ENCODE data around the gene PRKN. TPM values are rescaled to one million over a fixed set of nuclear protein-coding genes. Genes with fewer than 3 reads are reported as not detected.

The PRKN gene
- total RNA-seq, 1 experiment from 2014 or later: 1.2 TPM

GRCh38 chr6:162560891-162561290, 166.7 kb downstream of the PRKN start:
- H3K4me1 ChIP-seq (ENCODE audit: insufficient read depth, low read length, poor library complexity, severe bottlenecking): no peaks in the 10 kb centered on the region
- H3K9me3 ChIP-seq (ENCODE audit: low read depth, low read length, poor library complexity, severe bottlenecking): no peaks in the 10 kb centered on the region
- no TSS peak for BruUV-seq (replicated peaks)
- ChIA-PET POLR2A (ENCODE audit: low non-redundant PET) (no interaction called here), CTCF (no interaction called here)
- no peak overlapping the region for H3K4me3 ChIP-seq (ENCODE audit: low read depth, low read length, poor library complexity, severe bottlenecking)
- H3K36me3 ChIP-seq (ENCODE audit: insufficient read depth, low read length, poor library complexity, severe bottlenecking): no peaks in the 10 kb centered on the region
- DNase-seq (ENCODE audit: low spot score): no peak
- H3K27ac ChIP-seq (ENCODE audit: low read depth, low read length, poor library complexity, severe bottlenecking): no peak overlapping the region
- TF ChIP-seq EZH2 (IDR thresholded peaks at IDR 0.05; ENCODE audit: borderline replicate concordance, low read depth, low read length, poor library complexity, severe bottlenecking) (no peak), CTCF (conservative IDR thresholded peaks at IDR 0.05; ENCODE audit: low read depth, low read length) (no peak)
- H3K27me3 ChIP-seq (replicated peaks; ENCODE audit: insufficient read depth, low read depth, low read length, poor library complexity): no peaks in the 10 kb centered on the region
- intact Hi-C loops (cut with micrococcal nuclease; ENCODE audit: unreplicated experiment): no loop called here

- Histone ChIP-seq H3K4me1 (ENCODE audit: insufficient read depth, low read length, poor library complexity, severe bottlenecking) (no peaks in the 10 kb centered on the region), H3K36me3 (ENCODE audit: insufficient read depth, low read length, poor library complexity, severe bottlenecking) (no peaks in the 10 kb centered on the region), H3K4me3 (ENCODE audit: low read depth, low read length, poor library complexity, severe bottlenecking) (no peak overlapping the region), H3K27me3 (replicated peaks; ENCODE audit: insufficient read depth, low read depth, low read length, poor library complexity) (no peaks in the 10 kb centered on the region), H3K27ac (ENCODE audit: low read depth, low read length, poor library complexity, severe bottlenecking) (no peak overlapping the region), H3K9me3 (ENCODE audit: low read depth, low read length, poor library complexity, severe bottlenecking) (no peaks in the 10 kb centered on the region)
- intact Hi-C loops (cut with micrococcal nuclease; ENCODE audit: unreplicated experiment): no loop called here
- no peak for TF ChIP-seq CTCF (conservative IDR thresholded peaks at IDR 0.05; ENCODE audit: low read depth, low read length)
- POLR2A ChIA-PET (ENCODE audit: low non-redundant PET): no interaction called here
- CTCF ChIA-PET: no interaction called here
- no peak for DNase-seq (ENCODE audit: low spot score)
- BruUV-seq (replicated peaks): no TSS peak
These were observed 173.0 kb downstream of the PRKN start for GRCh38 chr6:162554531-162554930.

GRCh38 chr6:162546905-162547304, 180.7 kb downstream of the PRKN start:
- Histone ChIP-seq H3K4me3 (ENCODE audit: low read depth, low read length, poor library complexity, severe bottlenecking) (no peak overlapping the region), H3K27me3 (replicated peaks; ENCODE audit: insufficient read depth, low read depth, low read length, poor library complexity) (no peaks in the 10 kb centered on the region), H3K36me3 (ENCODE audit: insufficient read depth, low read length, poor library complexity, severe bottlenecking) (no peaks in the 10 kb centered on the region), H3K4me1 (ENCODE audit: insufficient read depth, low read length, poor library complexity, severe bottlenecking) (no peaks in the 10 kb centered on the region), H3K27ac (ENCODE audit: low read depth, low read length, poor library complexity, severe bottlenecking) (no peak overlapping the region), H3K9me3 (ENCODE audit: low read depth, low read length, poor library complexity, severe bottlenecking) (no peaks in the 10 kb centered on the region)
- ChIA-PET CTCF (no interaction called here), POLR2A (ENCODE audit: low non-redundant PET) (no interaction called here)
- DNase-seq (ENCODE audit: low spot score): no peak
- TF ChIP-seq CTCF (conservative IDR thresholded peaks at IDR 0.05; ENCODE audit: low read depth, low read length) (no peak), EZH2 (IDR thresholded peaks at IDR 0.05; ENCODE audit: borderline replicate concordance, low read depth, low read length, poor library complexity, severe bottlenecking) (no peak)
- no TSS peak for BruUV-seq (replicated peaks)
- intact Hi-C loops (cut with micrococcal nuclease; ENCODE audit: unreplicated experiment): no loop called here

All from A673 (cell line).